H1 (cell line): ENCODE results near the gene EIF4EBP3. TPM values are rescaled to one million over a fixed set of nuclear protein-coding genes. Genes with fewer than 3 reads are reported as not detected.

Experiments
- ASH2L ChIP-seq: fragments of 200-600, 300-600 bp; sonication (generic); IDR thresholded peaks from one replicate; pipeline ENCODE4 v1.7.1; 2017; ENCODE audit warnings: low read length
- CHD1 ChIP-seq: IDR thresholded peaks from 2 replicates; pipeline ENCODE4 v1.6.1; 2012; ENCODE audit warnings: low read depth, low read length, improper control_type of control experiment
- EZH2 ChIP-seq: fragments of 200-600 bp; sonication (generic); IDR thresholded peaks from 2 replicates; pipeline ENCODE4 v1.7.1; 2012; ENCODE audit warnings: low read depth, mild to moderate bottlenecking, moderate library complexity, low read length, inconsistent platforms; ENCODE audit not compliant: severe bottlenecking
- NANOG ChIP-seq: IDR thresholded peaks from 2 replicates; pipeline ENCODE4 v1.6.1; 2011; ENCODE audit warnings: low read length, low read depth, mild to moderate bottlenecking, inconsistent platforms; ENCODE audit not compliant: insufficient read depth, poor library complexity, severe bottlenecking
- RXRA ChIP-seq: IDR thresholded peaks from 2 replicates; pipeline ENCODE4 v1.6.1; 2011; ENCODE audit warnings: low read depth, mild to moderate bottlenecking, low read length, moderate library complexity; ENCODE audit not compliant: insufficient read depth
- SIN3A ChIP-seq, 2 experiments: IDR thresholded peaks in 1 of 2; conservative IDR thresholded peaks in 1 of 2; 2 replicates each; pipeline ENCODE4 v1.6.1; 2011 to 2012; ENCODE audit warnings: low read length in 2 of 2, improper control_type of control experiment in 1 of 2, low read depth in 1 of 2, mild to moderate bottlenecking in 1 of 2
- TCF12 ChIP-seq: IDR thresholded peaks from 2 replicates; pipeline ENCODE4 v1.6.1; 2011; ENCODE audit warnings: low read depth, mild to moderate bottlenecking, low read length
- polyA plus RNA-seq, 7 experiments: library from polyadenylated mRNA; depleted of rRNA in 3 of 7; stranded (reverse) in 5 of 7; unstranded in 2 of 7; fragments of >200 nt in 5 of 7; fragments of 200-250 nt in 2 of 7; gene quantifications; 1 replicate in 5 of 7; 2 replicates in 1 of 7; 4 replicates in 1 of 7; pipeline versions ENCODE4 v1.2.1 to v1.2.3, GENCODE V29; 2011 to 2013; ENCODE audit warnings: missing spikeins in 2 of 7, mixed read lengths in 2 of 7
- total RNA-seq: library from RNA; stranded (reverse); fragmentation: NEBNext Ultra II Directional; extraction: Animal tissue kit (Norgen Biotek cat#: 25700); gene quantifications from 2 replicates; pipeline ENCODE4 v1.2.1, GENCODE V29; 2021
- TF ChIP-seq, protein P1 (sequence below): fragments of 300-600 bp; sonication (generic); IDR thresholded peaks from 2 replicates; pipeline ENCODE4 v1.7.1; 2012; ENCODE audit warnings: low read length, moderate library complexity, mild to moderate bottlenecking, inconsistent platforms; ENCODE audit not compliant: insufficient replicate concordance
- TF ChIP-seq, protein P2 (sequence below): IDR thresholded peaks from 2 replicates; pipeline ENCODE4 v1.6.1; 2011; ENCODE audit warnings: low read depth, mild to moderate bottlenecking, low read length; ENCODE audit not compliant: insufficient read depth

EIF4EBP3 gene
- total and polyA plus RNA-seq, 2 of the 8 experiments (the other 6 are each of a cell fraction or from before 2014, with no cell fraction given) = 11.1 to 11.7 TPM

DNA sequence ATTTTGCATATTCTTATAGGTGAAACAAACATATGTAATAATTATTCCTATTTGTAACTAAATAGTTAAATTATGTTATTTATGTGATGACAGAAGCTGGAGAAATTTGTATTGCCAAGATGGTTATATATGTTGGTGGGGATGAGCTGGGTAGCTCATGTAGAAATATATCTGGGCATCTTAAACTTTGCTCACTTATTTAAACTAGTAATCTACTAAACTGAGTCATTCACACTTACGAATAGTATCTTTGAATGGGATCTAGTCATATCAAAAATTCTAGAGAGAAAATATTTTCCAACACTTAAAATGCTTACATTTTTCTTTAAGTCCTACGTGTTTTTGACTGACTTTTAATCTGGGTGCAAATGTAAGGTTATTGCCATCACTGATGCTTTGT lies 44.6 kb upstream of the EIF4EBP3 start (continued):
- TF ChIP-seq, protein P1, sequence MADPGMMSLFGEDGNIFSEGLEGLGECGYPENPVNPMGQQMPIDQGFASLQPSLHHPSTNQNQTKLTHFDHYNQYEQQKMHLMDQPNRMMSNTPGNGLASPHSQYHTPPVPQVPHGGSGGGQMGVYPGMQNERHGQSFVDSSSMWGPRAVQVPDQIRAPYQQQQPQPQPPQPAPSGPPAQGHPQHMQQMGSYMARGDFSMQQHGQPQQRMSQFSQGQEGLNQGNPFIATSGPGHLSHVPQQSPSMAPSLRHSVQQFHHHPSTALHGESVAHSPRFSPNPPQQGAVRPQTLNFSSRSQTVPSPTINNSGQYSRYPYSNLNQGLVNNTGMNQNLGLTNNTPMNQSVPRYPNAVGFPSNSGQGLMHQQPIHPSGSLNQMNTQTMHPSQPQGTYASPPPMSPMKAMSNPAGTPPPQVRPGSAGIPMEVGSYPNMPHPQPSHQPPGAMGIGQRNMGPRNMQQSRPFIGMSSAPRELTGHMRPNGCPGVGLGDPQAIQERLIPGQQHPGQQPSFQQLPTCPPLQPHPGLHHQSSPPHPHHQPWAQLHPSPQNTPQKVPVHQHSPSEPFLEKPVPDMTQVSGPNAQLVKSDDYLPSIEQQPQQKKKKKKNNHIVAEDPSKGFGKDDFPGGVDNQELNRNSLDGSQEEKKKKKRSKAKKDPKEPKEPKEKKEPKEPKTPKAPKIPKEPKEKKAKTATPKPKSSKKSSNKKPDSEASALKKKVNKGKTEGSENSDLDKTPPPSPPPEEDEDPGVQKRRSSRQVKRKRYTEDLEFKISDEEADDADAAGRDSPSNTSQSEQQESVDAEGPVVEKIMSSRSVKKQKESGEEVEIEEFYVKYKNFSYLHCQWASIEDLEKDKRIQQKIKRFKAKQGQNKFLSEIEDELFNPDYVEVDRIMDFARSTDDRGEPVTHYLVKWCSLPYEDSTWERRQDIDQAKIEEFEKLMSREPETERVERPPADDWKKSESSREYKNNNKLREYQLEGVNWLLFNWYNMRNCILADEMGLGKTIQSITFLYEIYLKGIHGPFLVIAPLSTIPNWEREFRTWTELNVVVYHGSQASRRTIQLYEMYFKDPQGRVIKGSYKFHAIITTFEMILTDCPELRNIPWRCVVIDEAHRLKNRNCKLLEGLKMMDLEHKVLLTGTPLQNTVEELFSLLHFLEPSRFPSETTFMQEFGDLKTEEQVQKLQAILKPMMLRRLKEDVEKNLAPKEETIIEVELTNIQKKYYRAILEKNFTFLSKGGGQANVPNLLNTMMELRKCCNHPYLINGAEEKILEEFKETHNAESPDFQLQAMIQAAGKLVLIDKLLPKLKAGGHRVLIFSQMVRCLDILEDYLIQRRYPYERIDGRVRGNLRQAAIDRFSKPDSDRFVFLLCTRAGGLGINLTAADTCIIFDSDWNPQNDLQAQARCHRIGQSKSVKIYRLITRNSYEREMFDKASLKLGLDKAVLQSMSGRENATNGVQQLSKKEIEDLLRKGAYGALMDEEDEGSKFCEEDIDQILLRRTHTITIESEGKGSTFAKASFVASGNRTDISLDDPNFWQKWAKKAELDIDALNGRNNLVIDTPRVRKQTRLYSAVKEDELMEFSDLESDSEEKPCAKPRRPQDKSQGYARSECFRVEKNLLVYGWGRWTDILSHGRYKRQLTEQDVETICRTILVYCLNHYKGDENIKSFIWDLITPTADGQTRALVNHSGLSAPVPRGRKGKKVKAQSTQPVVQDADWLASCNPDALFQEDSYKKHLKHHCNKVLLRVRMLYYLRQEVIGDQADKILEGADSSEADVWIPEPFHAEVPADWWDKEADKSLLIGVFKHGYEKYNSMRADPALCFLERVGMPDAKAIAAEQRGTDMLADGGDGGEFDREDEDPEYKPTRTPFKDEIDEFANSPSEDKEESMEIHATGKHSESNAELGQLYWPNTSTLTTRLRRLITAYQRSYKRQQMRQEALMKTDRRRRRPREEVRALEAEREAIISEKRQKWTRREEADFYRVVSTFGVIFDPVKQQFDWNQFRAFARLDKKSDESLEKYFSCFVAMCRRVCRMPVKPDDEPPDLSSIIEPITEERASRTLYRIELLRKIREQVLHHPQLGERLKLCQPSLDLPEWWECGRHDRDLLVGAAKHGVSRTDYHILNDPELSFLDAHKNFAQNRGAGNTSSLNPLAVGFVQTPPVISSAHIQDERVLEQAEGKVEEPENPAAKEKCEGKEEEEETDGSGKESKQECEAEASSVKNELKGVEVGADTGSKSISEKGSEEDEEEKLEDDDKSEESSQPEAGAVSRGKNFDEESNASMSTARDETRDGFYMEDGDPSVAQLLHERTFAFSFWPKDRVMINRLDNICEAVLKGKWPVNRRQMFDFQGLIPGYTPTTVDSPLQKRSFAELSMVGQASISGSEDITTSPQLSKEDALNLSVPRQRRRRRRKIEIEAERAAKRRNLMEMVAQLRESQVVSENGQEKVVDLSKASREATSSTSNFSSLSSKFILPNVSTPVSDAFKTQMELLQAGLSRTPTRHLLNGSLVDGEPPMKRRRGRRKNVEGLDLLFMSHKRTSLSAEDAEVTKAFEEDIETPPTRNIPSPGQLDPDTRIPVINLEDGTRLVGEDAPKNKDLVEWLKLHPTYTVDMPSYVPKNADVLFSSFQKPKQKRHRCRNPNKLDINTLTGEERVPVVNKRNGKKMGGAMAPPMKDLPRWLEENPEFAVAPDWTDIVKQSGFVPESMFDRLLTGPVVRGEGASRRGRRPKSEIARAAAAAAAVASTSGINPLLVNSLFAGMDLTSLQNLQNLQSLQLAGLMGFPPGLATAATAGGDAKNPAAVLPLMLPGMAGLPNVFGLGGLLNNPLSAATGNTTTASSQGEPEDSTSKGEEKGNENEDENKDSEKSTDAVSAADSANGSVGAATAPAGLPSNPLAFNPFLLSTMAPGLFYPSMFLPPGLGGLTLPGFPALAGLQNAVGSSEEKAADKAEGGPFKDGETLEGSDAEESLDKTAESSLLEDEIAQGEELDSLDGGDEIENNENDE = no peak
- TF ChIP-seq, protein P2, sequence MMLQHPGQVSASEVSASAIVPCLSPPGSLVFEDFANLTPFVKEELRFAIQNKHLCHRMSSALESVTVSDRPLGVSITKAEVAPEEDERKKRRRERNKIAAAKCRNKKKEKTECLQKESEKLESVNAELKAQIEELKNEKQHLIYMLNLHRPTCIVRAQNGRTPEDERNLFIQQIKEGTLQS = no peak
- TF ChIP-seq EZH2 = no peak
- TF ChIP-seq ASH2L = no peak
- no peak for TF ChIP-seq CHD1
- TF ChIP-seq RXRA = no peak
- TF ChIP-seq SIN3A (conservative IDR thresholded peaks at IDR 0.05 in 1 of 2, IDR thresholded peaks at IDR 0.05 in 1 of 2; ENCODE audit: low read depth in 1 of 2, low read length in 2 of 2) = no peak
- TF ChIP-seq TCF12 = no peak
- TF ChIP-seq NANOG = no peak
